HL-60 (cell line): ENCODE results near the gene WNK1.

Experiments
- CTCF ChIP-seq: IDR thresholded peaks from one replicate; pipeline ENCODE4 v1.5.1; 2011; ENCODE audit warnings: low read length, control low read depth, inconsistent platforms; ENCODE audit not compliant: insufficient read depth
- GABPA ChIP-seq: IDR thresholded peaks from 2 replicates; pipeline ENCODE4 v1.6.1; 2012; ENCODE audit warnings: low read depth
- POLR2AphosphoS5 ChIP-seq: IDR thresholded peaks from 2 replicates; pipeline ENCODE4 v1.6.1; 2012; ENCODE audit warnings: low read depth
- REST ChIP-seq: IDR thresholded peaks from 2 replicates; pipeline ENCODE4 v1.6.1; 2012; ENCODE audit warnings: low read depth; ENCODE audit not compliant: insufficient replicate concordance

DNA sequence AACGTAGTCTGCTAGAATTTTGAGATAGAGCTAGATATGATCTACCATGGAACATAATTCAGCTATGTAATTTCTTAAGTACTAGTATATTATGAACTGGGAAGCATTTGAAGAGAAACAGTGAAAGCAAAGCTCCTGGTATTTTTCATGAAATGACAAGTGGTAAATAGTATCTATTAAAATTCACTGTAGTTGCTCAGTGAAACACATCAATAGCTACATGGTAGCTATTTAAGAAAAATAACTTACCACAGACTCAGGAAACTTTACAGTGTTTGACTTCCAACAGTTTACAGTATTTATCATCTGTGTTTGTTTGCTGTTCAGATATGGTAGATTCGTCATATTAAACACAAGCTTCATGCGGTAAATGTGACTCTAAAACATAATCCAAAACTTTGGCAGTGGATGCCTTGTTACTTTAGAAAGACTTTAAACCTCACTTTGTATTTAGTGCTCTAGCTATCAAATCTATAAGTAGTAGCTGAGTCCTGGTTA, 25.2 kb downstream of the WNK1 start:
- no peak for TF ChIP-seq REST
- no peak for TF ChIP-seq GABPA
- TF ChIP-seq CTCF = no peak
- no peak for TF ChIP-seq POLR2AphosphoS5
